H9 (cell line): ENCODE measurements around the gene RXRB. TPM values are rescaled to one million over a fixed set of nuclear protein-coding genes. Genes with fewer than 3 reads are reported as not detected.

Experiments used
- DNase-seq: peaks from one replicate; pipeline ENCODE4 v3.0.0-alpha.2; 2017
- H2AFZ ChIP-seq: one replicate; pipeline ENCODE4 v1.6.1; 2013; ENCODE audit warnings: mild to moderate bottlenecking, low read length, control low read depth, moderate library complexity
- H2AK5ac ChIP-seq: 2 replicates; pipeline ENCODE4 v1.6.1; 2013; ENCODE audit warnings: low read length, control low read depth, mixed read lengths; ENCODE audit not compliant: insufficient read length
- H2BK120ac ChIP-seq: one replicate; pipeline ENCODE4 v1.6.1; 2013; ENCODE audit warnings: low read depth, mild to moderate bottlenecking, low read length, control low read depth, inconsistent platforms; ENCODE audit not compliant: poor library complexity, severe bottlenecking
- H2BK12ac ChIP-seq: 2 replicates; pipeline ENCODE4 v1.6.1; 2013; ENCODE audit warnings: low read length, control low read depth, mixed read lengths, low read depth; ENCODE audit not compliant: insufficient read length
- H2BK15ac ChIP-seq: 2 replicates; pipeline ENCODE4 v1.6.1; 2013; ENCODE audit warnings: low read depth, low read length, control low read depth
- H2BK20ac ChIP-seq: one replicate; pipeline ENCODE4 v1.6.1; 2013; ENCODE audit warnings: low read depth, mild to moderate bottlenecking, low read length, control low read depth, inconsistent platforms; ENCODE audit not compliant: poor library complexity, severe bottlenecking
- H2BK5ac ChIP-seq: 2 replicates; pipeline ENCODE4 v1.6.1; 2013; ENCODE audit warnings: low read length, control low read depth, mixed read lengths; ENCODE audit not compliant: insufficient read length
- H3K14ac ChIP-seq: 2 replicates; pipeline ENCODE4 v1.6.1; 2013; ENCODE audit warnings: low read length, control low read depth; ENCODE audit not compliant: insufficient read depth
- H3K18ac ChIP-seq: 2 replicates; pipeline ENCODE4 v1.6.1; 2013; ENCODE audit warnings: low read depth, mild to moderate bottlenecking, mixed read lengths, low read length, control low read depth; ENCODE audit not compliant: insufficient read length
- H3K23ac ChIP-seq: 2 replicates; pipeline ENCODE4 v1.6.1; 2013; ENCODE audit warnings: low read length, control low read depth, mixed read lengths, low read depth; ENCODE audit not compliant: insufficient read length
- H3K23me2 ChIP-seq: 2 replicates; pipeline ENCODE4 v1.6.1; 2013; ENCODE audit warnings: low read depth, mild to moderate bottlenecking, mixed read lengths, low read length, control low read depth; ENCODE audit not compliant: insufficient read length, poor library complexity, severe bottlenecking
- H3K27ac ChIP-seq: 2 replicates; pipeline ENCODE4 v1.5.1; 2013; ENCODE audit warnings: low read length, control low read depth, mixed read lengths, low read depth; ENCODE audit not compliant: insufficient read length
- H3K27me3 ChIP-seq: 2 replicates; pipeline ENCODE4 v1.6.1; 2013; ENCODE audit warnings: low read length, control low read depth, inconsistent platforms; ENCODE audit not compliant: insufficient read depth
- H3K4ac ChIP-seq: 2 replicates; pipeline ENCODE4 v1.6.1; 2013; ENCODE audit warnings: low read depth, mild to moderate bottlenecking, control low read depth, inconsistent platforms, low read length, moderate library complexity
- H3K4me1 ChIP-seq: 2 replicates; pipeline ENCODE4 v1.6.1; 2013; ENCODE audit warnings: low read length, control low read depth, inconsistent platforms; ENCODE audit not compliant: insufficient read depth
- H3K4me2 ChIP-seq: 2 replicates; pipeline ENCODE4 v1.6.1; 2013; ENCODE audit warnings: low read length, control low read depth, mixed read lengths; ENCODE audit not compliant: insufficient read length, insufficient read depth
- H3K56ac ChIP-seq: 2 replicates; pipeline ENCODE4 v1.6.1; 2013; ENCODE audit warnings: low read depth, mild to moderate bottlenecking, mixed read lengths, low read length, control low read depth; ENCODE audit not compliant: insufficient read length
- H3K79me1 ChIP-seq: 2 replicates; pipeline ENCODE4 v1.6.1; 2013; ENCODE audit warnings: low read depth, mild to moderate bottlenecking, moderate library complexity, low read length, control low read depth, inconsistent platforms; ENCODE audit not compliant: insufficient read depth, poor library complexity, severe bottlenecking
- H3K79me2 ChIP-seq: 2 replicates; pipeline ENCODE4 v1.6.1; 2013; ENCODE audit warnings: low read length, control low read depth, inconsistent platforms; ENCODE audit not compliant: insufficient read depth
- H3K9ac ChIP-seq: 2 replicates; pipeline ENCODE4 v1.6.1; 2013; ENCODE audit warnings: low read length, control low read depth, mixed read lengths; ENCODE audit not compliant: insufficient read length; ENCODE audit errors: extremely low read depth
- H3K9me3 ChIP-seq: one replicate; pipeline ENCODE4 v1.6.1; 2013; ENCODE audit warnings: low read depth, low read length, inconsistent platforms; ENCODE audit not compliant: control insufficient read depth
- H3T11ph ChIP-seq: one replicate; pipeline ENCODE4 v1.6.1; 2013; ENCODE audit warnings: mild to moderate bottlenecking, low read length, control low read depth, inconsistent platforms
- H4K20me1 ChIP-seq: one replicate; pipeline ENCODE4 v1.6.1; 2013; ENCODE audit not compliant: control insufficient read depth, insufficient read length, insufficient read depth
- H4K5ac ChIP-seq: 2 replicates; pipeline ENCODE4 v1.6.1; 2013; ENCODE audit warnings: low read depth, mild to moderate bottlenecking, mixed read lengths, low read length, control low read depth; ENCODE audit not compliant: insufficient read length
- H4K8ac ChIP-seq: replicated peaks from 2 replicates; pipeline ENCODE4 v1.6.1; 2013; ENCODE audit warnings: low read length, control low read depth, mixed read lengths, low read depth; ENCODE audit not compliant: insufficient read length
- H4K91ac ChIP-seq: 2 replicates; pipeline ENCODE4 v1.6.1; 2013; ENCODE audit warnings: low read depth, mild to moderate bottlenecking, moderate library complexity, mixed read lengths, low read length, control low read depth; ENCODE audit not compliant: insufficient read length
- H3K27ac Mint-ChIP-seq, 3 experiments: 2 replicates in 2 of 3; 3 replicates in 1 of 3; pipeline ENCODE4 v1.8.0; 2020 to 2021; ENCODE audit warnings: mixed read lengths in 3 of 3, mild to moderate bottlenecking in 1 of 3, moderate library complexity in 1 of 3
- H3K27me3 Mint-ChIP-seq: 2 replicates; pipeline ENCODE4 v1.8.0; 2021; ENCODE audit warnings: low read depth, mild to moderate bottlenecking, moderate library complexity, mixed read lengths
- H3K36me3 Mint-ChIP-seq, 3 experiments: 2 replicates in 2 of 3; 3 replicates in 1 of 3; pipeline ENCODE4 v1.8.0; 2020 to 2021; ENCODE audit warnings: low read depth in 3 of 3, mixed read lengths in 3 of 3; ENCODE audit not compliant: insufficient read depth in 1 of 3
- H3K4me1 Mint-ChIP-seq, 2 experiments: 2 replicates each; pipeline ENCODE4 v1.8.0; 2020; ENCODE audit warnings: mixed read lengths in 2 of 2
- H3K4me3 Mint-ChIP-seq, 2 experiments: 2 replicates in 1 of 2; 3 replicates in 1 of 2; pipeline ENCODE4 v1.8.0; 2020 to 2021; ENCODE audit warnings: mild to moderate bottlenecking in 2 of 2, mixed read lengths in 2 of 2, moderate library complexity in 1 of 2
- H3K9me3 Mint-ChIP-seq, 2 experiments: 2 replicates in 1 of 2; 3 replicates in 1 of 2; pipeline ENCODE4 v1.8.0; 2020; ENCODE audit warnings: mild to moderate bottlenecking in 2 of 2, mixed read lengths in 2 of 2, moderate library complexity in 1 of 2
- WGBS: extraction: QIAGEN DNeasy Blood & Tissue Kit; methylation state at CpG from one replicate; pipeline ENCODE4 v1.1.7; 2013; ENCODE audit warnings: missing lambda C conversion rate, low lambda C conversion rate, mixed read lengths; ENCODE audit not compliant: insufficient read length; ENCODE audit errors: extremely low coverage; 5-methylcytosine and 5-hydroxymethylcytosine counted together
- total RNA-seq: library from RNA; stranded (reverse); gene quantifications from 2 replicates; pipeline ENCODE4 v1.2.1, GENCODE V29; 2021
- TF ChIP-seq, protein P1 (sequence below): fragments of 200-600 bp; sonication (generic); conservative IDR thresholded peaks from 3 replicates; pipeline ENCODE4 v1.8.0; 2021; ENCODE audit warnings: antibody characterized with exemption, mild to moderate bottlenecking

RXRB gene
- total RNA-seq, 1 experiment from 2014 or later = 14.8 TPM

DNA sequence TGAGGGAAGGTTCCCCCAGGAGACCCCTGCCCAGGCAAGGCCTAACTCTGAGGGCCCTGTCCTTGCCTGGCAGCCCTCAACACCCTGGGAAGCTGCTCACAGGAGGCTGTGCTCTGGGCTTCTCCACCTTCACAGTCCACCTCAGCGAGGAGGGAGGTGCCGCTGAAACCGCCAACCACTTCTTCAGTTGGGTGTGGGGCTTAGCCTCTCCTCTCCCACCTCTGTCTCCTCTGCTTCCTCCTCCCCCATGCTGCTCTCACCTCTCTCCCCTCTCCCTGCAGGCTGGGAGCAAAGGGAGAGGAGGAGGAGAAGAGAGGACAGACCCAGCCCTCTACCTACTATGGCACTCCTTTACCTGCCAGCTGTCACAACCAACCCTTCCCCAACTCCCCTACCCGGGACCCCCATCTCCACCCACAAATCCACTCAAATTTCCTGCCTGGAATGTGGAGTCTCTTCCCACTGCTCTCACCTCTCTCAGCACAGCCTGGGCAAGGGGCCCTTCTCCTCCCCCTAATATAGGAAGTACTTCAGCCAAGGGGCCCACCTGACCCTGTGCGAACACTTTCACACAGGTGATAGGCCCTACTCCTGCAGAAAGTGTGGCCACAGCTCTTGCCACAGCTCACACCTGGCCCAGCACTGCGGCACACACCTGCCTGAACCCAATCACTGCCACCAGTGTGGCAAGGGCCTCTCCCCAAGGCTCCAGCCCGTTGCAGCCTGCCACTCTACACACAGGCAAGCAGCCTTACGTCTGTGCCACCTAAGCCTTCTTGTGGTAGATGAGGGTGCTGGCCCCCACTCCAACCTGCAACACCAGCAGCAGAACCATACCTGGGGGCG is 15.0 kb upstream of the RXRB start:
- Histone ChIP-seq H2BK20ac (no peak overlapping the region), H3K79me1 (no peaks in the 10 kb centered on the region), H3K9ac (no peak overlapping the region), H3K27ac (no peak overlapping the region), H3K18ac (no peak overlapping the region), H4K91ac (no peak overlapping the region), H3K56ac (no peak overlapping the region), H3K23ac (no peak overlapping the region), H3K79me2 (no peaks in the 10 kb centered on the region), H2BK120ac (no peak overlapping the region), H3K4me1 (no peaks in the 10 kb centered on the region), H3K14ac (no peak overlapping the region; the same call in 1 of the 2 replicates), H2BK12ac (no peak overlapping the region), H4K8ac (no peak overlapping the region), H3T11ph (no peak overlapping the region), H3K27me3 (peaks cover 62% of the 10 kb centered on the region), H4K20me1 (no peaks in the 10 kb centered on the region), H4K5ac (no peak overlapping the region), H3K23me2 (peaks cover 11% of the 10 kb centered on the region), H2AFZ (no peak overlapping the region), H2AK5ac (no peak overlapping the region), H2BK15ac (no peak overlapping the region), H2BK5ac (no peak overlapping the region), H3K4me2 (no peak overlapping the region), H3K4ac (no peak overlapping the region), H3K9me3 (no peaks in the 10 kb centered on the region)
- Mint-ChIP-seq H3K4me1 (peaks cover 30 to 42% of the 10 kb centered on the region in 2 experiments), H3K36me3 (peaks cover 0 to 10% (median 3%) of the 10 kb centered on the region in 3 experiments), H3K27ac (no peak overlapping the region), H3K9me3 (peaks cover 0 to 7% of the 10 kb centered on the region in 2 experiments; a peak in 2 of 5 replicates), H3K27me3 (peaks cover 98% of the 10 kb centered on the region), H3K4me3 (peak overlapping the region in 1 of 2 experiments; percentile 39; a peak in 1 of 5 replicates)
- WGBS = no CpG with 5 or more reads among the region's 9 CpGs
- TF ChIP-seq, protein P1, sequence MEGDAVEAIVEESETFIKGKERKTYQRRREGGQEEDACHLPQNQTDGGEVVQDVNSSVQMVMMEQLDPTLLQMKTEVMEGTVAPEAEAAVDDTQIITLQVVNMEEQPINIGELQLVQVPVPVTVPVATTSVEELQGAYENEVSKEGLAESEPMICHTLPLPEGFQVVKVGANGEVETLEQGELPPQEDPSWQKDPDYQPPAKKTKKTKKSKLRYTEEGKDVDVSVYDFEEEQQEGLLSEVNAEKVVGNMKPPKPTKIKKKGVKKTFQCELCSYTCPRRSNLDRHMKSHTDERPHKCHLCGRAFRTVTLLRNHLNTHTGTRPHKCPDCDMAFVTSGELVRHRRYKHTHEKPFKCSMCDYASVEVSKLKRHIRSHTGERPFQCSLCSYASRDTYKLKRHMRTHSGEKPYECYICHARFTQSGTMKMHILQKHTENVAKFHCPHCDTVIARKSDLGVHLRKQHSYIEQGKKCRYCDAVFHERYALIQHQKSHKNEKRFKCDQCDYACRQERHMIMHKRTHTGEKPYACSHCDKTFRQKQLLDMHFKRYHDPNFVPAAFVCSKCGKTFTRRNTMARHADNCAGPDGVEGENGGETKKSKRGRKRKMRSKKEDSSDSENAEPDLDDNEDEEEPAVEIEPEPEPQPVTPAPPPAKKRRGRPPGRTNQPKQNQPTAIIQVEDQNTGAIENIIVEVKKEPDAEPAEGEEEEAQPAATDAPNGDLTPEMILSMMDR = no peak
- DNase-seq = no peak
